GM19023 (cell line): Measurements from ENCODE around the gene ZNF48.
A peak's percentile ranks its signal among the peaks of the same experiment; 100 is the strongest.
"Not testable (repeated sequence)": the region's sequence is repeated elsewhere in the genome, so short reads cannot be mapped to it uniquely, and the experiment has no call there.

Source experiments
- ATAC-seq: cut with Tn5 transposase; IDR thresholded peaks from one replicate; pipeline ENCODE4 v1.9.1; 2021; ENCODE audit warnings: mild to moderate bottlenecking, moderate library complexity; ENCODE audit not compliant: unreplicated experiment

The ZNF48 gene

DNA sequence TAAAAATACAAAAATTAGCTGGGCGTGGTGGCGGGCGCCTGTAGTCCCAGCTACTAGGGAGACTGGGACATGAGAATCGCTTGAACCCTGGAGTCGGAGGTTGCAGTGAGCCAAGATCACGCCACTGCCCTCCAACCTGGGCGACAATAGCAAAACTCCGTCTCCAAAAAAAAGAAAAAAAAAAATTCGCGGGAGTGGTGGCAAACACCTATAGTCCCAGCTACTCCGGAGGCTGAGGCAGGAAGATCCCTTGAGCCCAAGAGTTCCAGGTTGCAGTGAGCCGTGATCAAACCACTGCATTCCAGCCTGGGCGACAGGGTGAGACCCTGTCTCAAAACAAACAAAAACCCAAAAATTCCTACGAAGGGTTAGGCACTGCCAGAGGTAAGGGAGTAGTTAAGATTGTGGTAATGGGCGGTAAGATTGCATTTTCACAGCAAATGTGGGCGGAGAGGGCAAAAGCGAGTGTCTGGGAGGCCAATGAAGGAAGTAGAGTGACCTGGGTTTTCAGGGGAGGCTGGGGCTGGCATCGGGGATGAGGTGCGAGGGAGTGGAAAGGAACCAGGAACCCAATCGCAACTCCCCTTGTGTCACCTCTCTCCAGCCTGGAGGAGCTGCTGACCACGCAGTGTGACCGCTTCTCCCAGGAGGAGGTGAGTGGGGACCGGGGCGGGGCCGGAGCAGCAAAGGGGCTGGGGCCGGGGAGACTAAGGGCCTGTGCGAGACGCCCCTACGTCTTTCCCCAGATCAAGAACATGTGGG, 18.0 kb upstream of the ZNF48 start:
- no peak for ATAC-seq

DNA sequence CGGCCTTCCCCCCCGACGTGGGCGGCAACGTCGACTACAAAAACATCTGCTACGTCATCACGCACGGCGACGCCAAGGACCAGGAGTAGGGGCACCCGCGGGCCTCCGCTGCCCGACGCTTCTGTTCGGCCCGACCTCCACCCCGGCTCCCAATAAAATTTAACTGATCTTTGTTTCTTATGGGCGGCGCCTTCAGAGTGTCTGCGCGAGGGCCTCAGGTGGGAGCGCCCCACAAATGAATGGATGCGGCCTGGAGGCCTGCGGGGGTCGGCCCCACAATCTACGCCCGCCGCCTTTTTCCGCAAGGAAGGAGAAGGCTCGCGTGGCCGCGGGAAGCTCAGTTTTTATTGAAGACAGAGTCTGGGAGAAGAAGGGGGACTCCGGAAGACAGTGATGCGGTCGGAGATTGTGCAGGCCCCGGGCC, 17.4 kb upstream of the ZNF48 start:
- ATAC-seq, result peak; percentile 43

DNA sequence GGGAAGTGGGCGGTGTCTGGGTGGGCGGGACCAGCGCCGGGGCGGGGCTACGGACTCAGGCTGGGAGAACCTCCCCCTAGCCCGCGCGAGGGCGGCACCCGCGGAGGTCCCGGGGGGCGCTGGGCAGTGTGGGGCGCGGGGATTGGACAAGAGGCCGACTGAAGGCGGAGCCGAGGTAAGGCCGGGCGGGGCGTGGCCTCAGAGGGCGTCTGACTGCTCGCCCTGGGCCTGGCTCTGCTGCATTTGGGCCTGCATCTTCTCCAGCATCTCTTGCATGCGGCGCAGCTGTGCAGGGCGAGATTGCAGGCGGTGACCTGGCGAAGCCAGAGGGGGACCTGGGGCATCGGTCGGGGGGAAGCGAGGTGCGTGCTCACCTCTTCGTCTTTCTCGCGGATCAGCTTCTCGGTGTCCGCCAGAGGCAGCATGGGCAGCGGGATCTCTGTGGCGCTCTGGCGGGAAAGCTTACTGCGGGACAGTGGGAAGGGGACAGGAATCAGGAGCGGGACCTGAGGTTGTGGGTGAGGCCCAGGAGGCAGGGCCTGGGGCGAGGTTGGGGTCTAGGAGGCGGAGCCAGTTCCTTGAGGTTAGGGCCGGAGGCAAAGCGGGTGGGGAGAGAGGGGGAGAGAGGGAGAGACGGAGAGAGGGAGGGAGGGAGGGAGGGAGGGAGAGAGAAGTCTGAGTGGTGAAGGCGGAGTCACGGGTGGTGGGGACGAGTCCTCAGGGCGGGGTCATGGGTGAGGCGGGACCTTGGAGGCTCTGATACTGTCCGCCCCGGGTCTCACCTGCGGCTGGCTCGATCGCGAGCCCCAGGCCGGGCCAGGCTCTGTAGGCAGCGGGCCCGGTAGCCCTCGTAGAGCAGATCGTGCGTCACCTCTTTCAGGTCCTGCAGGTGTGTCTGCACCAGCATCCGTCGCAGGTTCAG, 16.7 kb upstream of the ZNF48 start:
- peak; percentile 82 for ATAC-seq

DNA sequence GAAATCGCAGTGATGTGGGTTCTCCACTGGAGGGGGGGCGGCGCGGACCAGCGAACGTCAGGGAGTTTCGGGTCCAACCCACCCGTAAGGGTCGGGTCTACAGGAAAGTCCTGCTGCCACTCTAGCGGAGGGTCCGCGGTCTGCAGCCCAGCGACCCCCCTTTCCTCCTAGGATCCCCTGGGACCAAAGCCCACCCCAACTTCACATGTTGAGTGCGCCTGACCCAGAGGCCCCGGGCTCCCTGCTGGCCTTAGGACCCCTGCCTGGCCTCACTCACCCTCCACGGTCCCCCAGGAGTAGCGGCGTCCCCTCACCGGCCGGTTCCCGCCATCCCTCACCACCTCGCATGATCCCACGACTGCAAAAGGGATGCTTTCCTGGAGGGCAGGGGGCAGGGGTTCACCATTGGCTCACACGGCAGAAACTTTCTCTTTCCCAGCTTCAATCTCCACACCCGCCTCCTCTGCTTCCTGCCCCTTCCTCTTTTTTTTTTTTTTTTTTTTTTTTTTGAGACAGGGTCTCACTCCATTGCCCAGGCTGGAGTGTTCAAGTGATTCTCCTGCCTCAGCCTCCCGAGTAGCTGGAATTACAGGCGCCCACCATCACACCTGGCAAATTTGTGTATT, 15.9 kb upstream of the ZNF48 start:
- no peak for ATAC-seq

DNA sequence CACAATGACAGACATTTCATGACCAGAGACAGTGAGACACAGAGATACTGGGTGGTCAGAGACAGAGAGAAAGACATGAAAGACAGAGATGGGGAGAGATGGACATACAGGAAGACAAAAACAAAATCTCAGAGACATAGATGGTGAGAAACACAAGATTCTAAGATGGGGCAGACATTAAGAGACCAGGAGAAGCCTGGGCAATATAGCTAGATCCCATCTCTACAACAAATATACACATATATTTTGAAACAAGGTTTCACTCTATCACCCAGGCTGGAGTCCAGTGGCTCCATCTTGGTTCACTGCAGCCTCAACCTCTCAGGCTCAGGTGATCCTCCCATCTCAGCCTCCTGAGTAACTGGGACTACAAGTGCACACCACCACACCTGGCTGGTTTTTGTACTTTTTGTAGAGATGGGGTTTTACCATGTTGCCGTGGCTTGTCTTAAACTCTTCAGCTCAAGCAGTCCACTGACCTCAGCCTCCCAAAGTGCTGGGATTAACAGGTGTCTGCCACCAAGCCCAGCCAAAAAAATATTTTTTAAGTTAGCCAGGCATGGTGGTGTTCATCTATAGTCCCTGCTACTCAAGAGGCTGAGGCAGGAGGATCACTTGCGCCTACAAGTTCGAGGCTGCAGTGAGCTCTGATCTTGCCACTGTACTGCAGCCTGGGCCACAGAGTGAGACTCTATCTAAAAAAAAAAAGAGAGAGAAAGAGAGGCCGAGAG, 15.0 kb upstream of the ZNF48 start:
- no peak for ATAC-seq

DNA sequence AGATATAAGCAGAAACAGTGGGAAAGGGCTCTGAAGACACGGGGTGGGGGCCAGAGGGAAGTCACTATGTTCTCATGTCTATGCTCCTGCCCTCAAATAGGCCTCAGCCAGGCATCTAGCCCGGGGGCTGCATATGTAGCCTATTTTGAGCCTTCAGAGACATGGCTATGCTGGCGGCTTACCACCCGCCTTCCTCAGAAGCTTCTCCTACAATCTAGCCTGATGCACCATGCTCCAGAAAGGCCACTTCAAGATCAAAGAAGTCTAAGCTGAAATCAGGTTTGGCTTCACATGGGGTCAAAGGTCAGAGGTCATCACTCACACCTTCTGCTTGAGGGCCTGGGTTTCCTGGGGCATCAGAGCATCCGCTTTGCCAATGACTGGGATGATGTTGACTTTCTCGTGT, 14.4 kb upstream of the ZNF48 start:
- no peak for ATAC-seq

DNA sequence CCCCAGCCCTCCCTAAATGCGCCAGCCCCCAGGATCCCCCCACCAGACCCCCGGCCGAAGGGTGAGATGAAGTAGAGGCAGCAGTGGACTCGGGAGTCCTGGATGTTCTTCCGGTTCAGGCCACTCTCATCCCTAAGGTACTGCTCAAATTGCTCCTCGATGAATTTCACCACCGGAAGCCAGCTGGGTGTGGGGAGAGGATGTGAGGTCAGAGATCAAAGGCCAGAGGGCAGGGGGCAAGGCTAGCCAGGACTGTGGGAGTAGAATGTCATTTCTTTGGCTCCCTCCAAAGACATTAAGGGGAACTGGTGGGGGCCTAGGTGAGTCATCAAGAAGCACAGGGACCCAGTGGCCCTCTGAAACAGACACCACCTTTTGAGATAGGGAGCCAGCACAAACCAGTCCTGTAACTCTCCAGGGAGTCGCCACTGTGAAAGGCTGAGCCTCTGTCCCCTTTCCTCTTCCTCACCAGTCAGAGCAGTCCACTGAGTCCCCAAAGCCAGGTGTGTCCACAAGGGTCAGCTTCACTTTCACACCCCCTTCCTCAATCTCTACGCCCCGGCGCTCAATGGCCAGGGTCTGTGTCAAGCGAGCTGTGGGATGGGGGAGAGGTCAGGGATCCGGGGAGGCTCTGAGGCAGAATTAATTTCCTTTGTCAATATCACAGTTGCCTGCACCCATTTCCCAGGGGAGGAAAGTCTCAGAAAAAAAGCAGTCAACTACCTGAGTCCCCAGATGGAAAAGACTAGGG, 13.8 kb upstream of the ZNF48 start:
- ATAC-seq, result no peak

DNA sequence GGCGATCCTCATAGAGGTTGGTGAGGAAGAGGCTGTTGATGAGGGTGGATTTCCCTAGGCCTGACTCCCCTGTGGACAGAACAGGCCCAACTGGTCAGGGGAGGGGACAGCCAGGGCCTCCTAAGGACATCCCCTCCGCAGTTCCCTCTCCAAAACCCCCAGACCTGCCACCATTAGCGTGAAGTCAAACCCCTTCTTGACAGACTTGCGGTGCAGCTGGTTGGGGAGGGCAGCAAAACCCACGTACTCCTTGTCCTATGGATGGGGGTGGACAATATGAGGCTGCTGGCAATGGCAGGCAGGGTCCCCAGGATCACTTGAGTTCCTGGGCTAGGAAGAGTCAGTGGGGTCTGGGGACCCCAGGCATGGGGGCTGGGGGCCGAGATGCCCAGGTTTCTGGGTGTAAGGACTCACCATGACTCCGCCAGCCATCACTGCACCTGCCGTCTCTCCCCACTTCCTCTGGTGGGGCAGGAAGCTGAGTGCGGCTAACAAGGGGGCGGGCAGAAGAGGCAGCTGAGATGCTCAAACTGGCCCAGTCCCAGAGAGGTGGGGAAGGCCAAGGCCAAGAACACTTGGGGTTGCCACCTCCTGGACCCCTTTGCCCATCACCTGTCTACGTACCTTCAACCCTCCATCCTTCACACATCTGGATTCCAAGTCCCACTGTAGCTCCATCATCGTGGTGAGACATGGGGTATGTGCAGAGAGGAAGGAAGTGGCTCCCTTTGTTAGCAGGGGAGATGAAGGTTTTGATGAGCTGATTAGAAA, 12.9 kb upstream of the ZNF48 start, which contains the start of gene SEPTIN1:
TSS of gene SEPTIN1 (minus strand) at position 451 of the 771 bp plus-strand sequence. CDS start at position 432, 19 bp downstream.
- no peak for ATAC-seq

DNA sequence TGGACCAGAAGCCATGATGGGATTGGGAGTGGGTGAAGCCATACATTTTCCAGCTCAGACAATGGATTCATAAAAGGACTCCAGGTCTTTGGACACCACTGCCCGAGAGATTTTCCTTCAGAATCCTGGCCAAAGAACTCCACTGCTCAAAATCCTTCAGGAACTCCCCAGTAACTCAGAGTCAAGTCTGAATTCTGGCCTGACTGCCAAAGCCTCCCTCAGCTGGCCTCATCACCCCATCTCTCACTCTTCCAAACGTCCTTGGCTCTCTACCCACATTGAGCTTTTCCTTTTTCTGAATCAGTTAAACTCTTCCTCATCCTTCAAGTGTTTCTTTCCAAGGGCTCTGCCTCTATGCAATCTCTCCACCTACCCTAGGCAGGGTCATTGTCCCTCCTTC, 11.7 kb upstream of the ZNF48 start:
- no peak for ATAC-seq

DNA sequence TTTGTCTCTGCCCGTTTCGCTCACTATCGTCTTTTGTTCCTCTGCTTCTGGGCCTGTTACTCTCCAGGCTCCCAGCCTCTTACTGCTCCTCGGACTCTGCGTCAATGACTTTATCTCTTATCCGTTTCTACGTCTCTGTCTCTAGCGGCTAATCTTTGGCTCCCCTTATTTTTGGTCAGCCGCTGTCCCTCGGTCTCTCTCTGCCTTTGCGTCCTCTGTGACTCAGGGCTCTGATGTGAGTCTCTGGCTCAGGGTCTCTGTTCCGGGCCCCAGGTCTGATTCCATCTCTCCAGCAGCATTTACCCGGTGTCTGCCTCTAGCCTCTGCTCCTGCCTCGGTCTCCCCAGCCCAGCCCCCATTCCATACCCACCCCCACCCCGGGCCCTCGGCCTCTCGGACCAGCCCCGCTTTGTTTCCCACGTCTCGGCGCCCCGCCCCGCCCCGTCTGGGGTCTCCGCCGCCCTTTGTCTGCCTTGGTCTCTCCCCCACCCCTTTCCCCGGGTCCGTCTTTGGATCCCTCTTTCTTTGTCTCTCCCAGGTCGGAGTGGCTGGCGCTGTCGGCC, 547 bp upstream of the ZNF48 start:
- no peak for ATAC-seq

DNA sequence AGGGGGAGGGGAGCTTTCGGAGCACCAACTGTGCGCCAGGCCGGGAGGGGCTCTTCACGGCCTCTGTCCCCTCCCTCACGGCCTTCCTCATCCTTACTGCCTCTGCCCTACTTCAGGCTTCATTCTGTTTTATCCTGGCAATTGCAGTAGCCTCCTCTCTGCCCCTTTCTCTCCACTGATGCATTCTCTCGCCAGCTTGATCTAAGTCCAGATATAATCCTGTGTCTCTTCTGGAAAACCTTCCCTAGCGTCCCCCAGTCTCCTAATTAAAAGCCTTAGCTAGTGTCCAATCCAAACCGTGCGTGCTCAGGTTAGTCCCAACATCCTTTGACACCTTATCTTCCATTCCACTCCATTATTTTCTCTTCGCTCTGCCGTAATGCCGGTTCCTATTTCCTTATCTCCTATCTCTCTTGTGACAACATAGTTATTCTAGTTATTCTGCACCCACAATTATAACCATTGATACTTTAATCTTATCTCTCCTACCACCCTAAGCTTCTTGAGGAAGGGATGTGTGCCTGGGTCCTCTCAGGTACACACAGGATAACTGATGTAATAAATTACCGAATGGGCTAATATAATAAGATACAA, 869 bp downstream of the ZNF48 start:
- ATAC-seq, result no peak

DNA sequence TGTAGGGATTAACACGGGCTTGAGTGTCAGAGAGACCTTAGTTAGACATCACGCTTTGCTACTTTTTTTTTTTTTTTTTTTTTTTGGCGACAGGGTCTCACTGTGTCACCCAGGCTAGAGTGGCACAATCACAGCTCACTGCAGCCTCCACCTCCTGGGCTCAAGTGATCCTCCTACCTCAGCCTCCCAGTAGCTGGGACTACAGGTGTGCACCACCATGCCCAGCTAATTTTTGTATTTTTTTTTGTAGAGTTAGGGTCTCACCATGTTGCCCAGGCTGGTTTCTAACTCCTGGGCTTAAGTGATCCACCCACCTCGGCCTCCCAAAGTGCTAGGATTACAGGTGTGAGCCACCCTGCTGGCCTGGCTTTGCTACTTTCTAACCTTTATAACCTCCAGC, 1.4 kb downstream of the ZNF48 start:
- not testable (repeated sequence) for ATAC-seq

DNA sequence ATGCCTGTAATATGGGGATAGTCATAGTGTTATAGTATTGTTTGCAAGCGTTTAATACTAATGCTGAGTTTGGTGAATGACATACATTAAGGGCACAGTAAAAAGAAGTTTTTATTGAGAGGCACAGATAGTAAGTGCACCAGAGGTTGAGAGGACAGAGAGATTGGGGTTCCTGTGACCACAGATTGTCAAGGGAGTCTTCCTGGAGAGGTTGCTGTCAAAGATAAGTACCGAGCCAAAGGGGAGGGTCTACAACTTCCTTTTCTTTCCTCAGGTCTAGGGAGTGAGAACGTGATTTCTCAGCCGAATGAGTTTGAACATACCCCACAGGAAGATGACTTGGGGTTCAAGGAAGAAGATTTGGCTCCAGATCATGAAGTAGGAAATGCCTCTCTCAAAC, 1.8 kb downstream of the ZNF48 start:
- no peak for ATAC-seq

DNA sequence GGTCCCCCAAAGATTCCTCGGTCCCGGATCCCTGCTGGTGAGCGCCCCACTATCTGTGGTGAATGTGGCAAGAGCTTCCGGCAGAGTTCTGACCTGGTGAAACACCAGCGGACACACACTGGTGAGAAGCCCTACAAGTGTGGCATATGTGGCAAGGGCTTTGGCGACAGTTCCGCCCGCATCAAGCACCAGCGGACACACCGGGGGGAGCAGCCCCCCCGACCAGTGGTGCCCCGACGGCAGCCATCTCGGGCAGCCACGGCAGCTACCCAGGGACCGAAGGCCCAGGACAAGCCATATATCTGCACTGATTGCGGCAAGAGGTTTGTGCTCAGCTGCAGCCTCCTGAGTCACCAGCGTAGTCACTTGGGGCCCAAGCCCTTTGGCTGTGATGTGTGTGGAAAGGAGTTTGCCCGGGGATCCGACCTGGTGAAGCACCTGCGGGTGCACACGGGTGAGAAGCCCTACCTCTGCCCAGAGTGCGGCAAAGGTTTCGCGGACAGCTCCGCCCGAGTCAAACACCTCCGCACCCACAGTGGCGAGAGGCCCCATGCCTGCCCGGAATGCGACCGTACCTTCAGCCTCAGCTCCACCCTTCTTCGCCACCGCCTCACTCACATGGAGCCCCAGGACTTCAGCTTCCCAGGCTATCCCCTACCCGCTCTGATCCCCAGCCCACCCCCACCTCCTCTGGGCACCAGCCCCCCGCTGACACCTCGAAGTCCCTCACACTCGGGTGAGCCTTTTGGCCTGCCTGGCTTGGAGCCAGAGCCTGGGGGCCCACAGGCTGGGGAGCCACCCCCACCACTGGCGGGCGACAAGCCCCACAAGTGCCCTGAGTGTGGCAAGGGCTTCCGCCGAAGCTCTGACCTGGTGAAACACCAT, 2.8 kb downstream of the ZNF48 start:
- no peak for ATAC-seq

DNA sequence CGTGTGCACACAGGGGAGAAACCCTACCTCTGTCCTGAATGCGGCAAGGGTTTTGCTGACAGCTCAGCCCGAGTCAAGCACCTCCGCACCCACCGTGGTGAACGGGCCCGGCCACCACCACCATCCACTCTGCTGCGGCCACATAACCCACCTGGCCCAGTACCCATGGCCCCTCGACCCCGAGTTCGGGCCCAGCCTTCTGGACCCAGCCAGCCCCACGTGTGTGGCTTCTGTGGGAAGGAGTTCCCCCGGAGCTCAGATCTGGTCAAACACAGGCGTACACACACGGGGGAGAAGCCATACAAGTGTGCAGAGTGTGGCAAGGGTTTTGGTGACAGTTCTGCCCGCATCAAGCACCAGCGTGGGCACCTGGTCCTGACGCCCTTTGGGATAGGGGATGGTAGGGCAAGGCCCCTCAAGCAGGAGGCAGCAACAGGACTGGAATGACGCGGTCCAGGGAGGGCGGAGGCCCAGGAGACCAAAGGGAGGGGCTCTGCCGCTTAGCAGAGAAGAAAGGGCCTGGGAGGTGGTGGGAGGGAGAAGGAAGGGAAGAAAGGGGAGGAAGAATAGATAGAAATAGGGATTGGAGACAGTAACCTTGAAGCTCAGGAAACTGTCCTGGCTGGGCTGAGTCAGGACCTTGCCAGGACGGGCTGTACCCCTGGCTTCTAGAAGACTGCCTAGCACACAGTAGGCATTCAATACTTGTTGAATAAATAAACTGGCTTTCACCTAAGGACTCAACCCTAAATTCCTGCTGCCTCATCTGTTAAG, 3.6 kb downstream of the ZNF48 start:
- ATAC-seq, result no peak

DNA sequence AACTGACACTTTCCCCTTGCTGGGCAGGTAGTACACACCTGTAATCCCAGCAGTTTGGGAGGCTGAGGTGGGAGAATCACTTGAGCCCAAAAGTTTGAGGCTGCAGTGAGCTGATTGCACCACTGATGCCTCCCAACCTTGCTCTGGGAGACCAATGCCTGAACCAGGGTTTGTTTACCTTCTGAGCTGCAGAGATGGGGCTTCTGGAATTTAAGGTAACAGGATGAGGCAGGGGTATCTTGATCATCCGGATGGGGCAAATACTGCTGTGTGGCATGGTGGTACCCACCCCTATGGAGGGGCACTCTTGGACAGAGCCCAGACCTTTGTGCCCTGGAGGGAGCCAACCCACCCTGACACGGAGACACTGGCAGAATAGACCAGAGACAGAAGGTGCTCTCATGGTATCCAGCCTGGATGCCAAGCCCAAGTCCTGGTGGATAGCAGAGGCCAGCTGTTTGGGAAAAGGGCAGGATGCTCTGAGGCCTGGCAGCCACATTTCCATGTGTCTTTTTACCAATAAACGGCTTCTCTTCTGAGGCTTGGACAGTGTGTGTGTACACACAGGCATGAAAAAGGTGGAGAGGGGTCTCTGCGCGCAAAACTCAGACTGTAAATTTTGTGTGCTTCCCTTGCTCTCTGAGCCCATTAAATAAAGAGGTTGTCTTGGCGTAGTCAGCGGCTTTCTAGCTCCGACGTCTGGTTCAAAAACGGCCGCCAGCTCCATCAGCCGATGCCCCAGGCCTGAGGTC, 4.4 kb downstream of the ZNF48 start:
- ATAC-seq, result no peak
